TTC549 (cell line): ENCODE measurements around the gene OAT.
A peak's percentile ranks its signal among the peaks of the same experiment; 100 is the strongest.

Experiments
- FAIRE-seq: peaks from 2 replicates; lab custom pipeline; 2012; peaks lifted over from hg19 to GRCh38; lab: Jason Lieb, UNC

OAT gene

DNA sequence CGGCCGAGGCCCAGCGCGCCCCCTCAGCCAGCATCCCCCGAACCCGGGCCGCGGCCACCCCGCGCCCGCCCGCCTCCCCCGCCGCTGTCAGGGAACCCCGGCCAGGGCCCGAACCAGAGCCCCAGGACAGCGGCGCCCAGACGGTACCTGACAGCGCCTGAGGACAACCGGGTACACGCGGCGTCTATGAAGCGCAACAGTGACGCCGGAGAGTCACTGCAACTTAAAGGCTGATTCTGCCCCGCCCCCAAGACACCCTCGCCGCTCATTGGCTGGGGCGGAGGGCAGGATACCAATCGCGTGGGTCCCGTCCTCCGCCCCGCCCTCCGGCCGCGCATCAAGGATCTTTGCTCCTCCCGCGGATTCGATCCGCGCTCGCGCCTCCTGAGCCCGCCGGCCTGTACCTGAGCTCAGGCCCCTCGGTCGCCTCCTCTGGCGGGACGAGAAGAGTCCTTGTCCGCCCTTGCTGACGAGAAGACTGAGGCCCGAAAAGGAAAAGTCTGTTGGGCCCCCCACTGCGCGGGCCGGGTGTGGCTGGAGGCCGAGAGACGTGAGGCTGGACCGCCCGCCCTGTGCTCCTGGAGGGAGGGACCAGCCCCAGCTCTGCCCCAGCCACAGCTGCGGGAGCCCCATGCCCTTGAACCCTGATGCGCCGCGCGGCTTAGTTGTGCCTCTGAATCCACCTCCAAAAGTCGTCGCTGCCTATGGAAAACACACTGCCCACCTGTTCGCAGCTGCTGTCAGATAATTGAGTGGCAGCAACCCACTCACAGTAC, at the start of gene OAT:
Gene OAT, minus strand, starts transcription at position 198 of the 776 bp plus-strand sequence. CDS start 6,752 bp downstream, outside the sequence.
- FAIRE-seq: peak; percentile 49

DNA sequence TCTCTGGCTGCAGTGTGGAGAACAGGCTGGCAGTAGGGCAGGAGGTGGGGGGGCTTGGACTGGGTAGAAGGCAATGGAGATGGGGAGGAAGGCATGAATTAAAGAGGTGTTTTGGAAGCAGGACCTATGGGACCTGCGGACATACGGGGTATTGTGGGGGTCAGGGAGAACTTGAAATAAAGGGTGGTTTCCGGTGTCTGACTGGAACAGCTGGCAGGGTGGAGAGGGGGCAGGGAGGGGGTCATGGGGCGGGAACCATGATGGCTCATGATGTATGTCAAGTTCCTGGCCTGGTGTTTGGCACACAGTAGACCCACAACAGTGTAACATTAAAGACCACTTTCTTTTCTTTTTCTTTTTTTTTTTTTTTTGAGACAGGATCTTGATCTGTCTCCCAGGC, 48.4 kb upstream of the OAT start:
- no peak for FAIRE-seq

DNA sequence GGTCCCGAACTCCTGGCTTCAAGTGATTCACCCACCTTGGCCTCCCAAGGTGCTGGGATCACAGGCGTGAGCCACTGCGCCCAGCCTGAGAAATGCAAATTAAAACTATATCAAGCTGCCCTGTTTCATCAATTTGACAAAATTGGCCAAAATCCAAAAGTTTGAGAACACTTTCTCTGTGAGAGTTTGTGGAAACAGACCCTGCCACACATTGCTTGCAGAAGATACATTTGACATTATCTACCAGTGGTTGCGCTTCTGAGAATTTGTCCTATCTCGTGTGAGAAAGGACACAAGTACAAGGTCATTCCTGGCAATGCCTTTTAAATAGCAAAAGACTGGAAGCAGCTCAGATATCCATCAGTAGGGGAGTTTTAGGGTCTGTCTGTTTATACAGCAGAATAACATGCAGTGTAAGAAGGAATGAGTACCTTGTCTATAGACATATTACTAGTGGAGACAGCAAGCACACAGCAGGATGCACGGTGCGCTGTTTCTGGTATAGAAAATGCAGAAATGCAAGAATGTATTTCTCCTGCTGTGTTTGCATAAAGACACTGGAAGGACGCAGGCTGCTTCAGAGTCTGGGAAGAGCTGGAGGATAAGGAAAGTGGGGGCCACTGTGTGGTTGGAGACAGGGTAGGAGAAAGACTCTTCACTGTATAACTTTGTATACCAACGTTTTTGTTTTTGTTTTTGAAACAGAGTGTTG, 47.2 kb upstream of the OAT start:
- FAIRE-seq: no peak

DNA sequence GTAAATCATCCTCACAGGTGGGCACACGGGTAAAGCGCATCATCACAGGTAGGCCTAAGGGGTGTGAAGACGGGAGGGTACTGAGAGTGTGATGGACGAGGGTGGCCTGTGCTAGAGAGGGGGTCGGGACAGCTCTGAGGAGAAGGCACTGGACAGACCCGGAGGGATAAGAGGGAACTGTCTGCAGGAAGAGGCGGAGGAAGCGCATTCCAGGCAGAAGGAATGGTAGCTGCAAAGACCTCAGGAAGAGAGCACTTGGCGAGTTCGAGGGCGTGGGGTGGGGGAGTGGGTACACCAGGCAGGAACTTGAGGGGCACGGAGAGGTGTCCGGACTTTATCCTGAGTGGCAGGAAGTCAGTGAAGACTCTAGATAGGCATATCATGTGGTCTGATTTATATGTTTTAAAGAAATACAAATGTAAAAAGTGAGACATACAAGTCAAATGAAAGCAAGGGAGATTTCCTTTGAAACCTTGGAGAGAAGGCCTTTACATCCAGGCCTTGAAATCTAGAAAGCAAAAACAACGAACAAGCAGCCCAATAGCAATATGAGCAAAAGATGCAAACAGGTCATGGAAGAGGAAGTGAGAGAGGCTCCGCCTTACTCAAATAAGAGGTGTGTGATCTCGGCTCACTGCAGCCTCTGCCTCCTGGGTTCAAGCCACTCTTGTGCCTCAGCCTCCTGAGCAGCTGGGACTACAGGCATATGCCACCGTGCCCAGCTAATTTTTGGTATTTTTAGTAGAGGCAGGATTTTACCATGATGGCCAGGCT, 46.5 kb upstream of the OAT start:
- FAIRE-seq: no peak

DNA sequence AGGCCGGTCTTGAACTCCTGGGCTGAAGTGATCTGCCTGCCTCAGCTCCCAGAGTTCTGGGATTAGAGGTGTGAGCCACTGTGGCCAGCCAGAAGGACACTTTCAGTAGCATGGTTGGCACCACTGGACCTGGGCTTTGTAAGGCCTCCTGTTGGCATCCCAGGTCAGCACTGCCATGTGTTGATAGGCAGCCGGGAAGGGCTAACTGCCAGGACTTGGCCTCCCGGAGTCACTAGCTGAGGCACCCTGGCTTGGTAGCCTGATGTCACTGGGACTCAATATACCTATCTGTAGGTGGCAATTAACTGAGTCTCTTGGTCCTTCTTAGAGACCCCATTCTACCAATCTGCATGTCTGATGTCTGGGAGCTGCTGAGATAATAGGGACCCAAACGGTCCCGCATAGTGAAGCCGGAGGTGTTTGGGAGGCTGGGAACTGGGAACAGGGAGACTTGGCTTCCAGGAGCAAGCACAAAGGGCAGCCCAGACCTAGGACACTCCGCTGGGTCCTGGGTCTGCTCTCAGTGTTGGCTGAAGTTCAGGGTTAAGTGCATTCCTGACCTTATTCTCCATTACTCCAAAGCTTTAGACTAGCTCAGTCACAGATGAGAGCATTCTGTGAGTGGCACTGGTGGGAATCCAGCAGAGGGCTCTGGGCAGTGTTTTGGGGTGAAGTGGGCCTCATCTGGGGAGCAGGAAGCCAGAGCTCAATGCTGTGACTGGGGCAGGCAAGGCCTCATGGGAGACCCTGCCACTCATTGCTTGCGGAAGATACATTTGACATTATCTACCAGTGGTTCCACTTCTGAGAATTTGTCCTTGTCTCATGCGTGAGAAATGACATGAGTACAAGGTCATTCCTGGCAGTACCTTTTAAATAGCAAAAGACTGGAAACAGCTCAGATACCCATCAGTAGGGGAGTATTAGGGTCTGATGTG, 45.6 kb upstream of the OAT start:
- no peak for FAIRE-seq

DNA sequence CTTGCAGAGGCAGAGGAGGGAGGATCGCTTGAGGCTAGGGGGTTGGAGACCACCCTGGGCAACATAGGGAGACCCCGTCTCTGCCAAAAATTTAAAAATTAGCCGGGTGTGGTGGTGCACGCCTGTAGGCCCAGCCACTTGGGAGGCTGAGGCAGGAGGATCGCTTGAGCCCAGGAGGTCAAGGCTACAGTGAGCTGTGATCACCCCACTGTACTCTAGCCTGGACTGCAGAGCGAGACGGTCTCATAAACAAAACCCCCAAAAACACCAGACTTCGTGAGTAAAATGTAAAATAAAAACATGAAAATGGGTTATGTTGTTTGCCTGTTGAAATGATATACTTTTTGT, 43.6 kb upstream of the OAT start:
- no peak for FAIRE-seq

DNA sequence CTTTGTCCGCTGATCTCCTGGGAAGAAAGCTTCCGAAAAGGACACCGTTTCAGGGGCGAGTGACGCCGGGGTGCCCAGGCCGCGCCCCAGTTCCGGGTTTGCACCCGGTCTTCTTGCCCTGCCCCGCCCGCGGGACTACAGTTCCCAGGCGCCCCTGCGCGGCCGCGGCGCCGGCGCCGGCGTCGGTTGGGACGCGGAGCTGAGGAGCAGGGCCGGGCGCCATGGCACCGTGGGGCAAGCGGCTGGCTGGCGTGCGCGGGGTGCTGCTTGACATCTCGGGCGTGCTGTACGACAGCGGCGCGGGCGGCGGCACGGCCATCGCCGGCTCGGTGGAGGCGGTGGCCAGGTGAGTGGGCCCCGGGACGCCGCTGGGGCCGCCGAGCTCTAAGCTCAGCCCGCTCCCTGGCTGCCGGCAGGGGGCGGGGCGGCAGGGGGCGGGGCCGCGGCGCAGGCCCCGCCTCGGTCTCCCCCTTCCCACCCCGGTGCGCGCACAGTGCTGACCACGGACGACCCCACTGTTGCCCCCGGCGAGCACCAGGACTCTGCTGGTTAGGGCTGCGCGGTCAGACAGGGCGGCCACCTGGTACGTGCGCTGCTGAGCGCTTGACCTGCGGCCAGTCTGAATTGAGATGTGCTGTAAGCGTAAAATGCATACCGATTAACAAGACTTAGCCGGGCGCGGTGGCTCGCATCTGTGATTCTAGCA, 43.1 kb upstream of the OAT start, which contains the start of gene LHPP:
Gene LHPP, plus strand, starts transcription at position 182 of the 706 bp plus-strand sequence. Its CDS starts 40 bp downstream, at position 222.
- FAIRE-seq: no peak

DNA sequence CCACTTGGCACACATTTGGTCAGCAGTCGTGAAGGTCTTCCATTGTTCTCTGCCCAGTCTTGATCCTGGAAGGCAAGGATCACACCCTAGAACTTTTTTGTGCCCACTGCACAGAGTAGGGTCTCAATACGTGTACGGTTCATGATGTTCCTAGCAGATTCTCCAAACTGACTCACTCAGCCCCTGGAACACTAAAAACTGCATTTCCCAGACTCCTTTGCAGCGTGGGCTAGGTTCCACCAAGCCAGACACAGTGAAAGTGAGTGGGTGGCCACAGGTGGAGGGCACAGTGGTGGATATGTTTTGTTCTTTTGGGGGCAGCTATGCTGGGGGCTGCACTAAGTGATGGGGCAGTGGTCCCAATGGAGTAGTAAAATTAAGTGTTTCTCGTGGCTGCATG, 41.4 kb upstream of the OAT start:
- FAIRE-seq: no peak

DNA sequence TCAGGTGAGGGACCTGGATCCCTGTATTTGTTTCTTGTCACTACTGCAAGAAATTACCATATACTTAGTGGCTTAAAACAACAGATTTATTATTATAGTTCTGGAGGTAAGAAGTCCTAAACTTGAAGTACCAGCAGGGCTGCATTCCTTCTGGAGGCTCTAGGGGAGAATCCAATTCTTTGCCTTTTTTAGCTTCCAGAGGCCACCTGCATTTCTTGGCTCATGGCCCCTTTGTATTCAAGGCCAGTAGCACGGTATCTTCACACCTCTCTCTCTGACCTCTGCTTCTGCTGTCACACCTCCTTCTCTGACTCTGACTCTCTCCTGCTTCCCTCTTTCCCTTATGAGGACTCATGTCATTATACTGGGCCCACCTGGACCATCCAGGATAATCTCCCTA, 40.7 kb upstream of the OAT start:
- no peak for FAIRE-seq

DNA sequence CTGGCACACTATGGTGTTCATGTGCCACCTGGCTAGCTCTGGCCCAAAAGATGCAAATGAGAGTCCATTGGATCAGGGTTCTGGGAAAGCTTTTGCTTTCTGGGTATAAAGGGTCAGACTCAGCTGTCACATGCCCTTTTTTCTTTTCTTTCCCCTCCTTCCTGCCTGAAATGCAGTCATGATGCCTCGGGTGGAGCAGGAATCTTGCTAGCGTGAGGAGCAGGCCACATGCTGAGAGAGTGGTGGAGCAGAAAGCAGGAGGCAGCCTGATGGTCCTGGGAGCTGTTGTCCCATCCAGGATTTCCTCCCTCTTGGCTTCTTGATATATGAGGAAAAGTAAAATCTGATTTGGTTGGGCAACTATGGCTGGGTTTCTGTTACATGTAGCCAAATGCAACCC, 40.2 kb upstream of the OAT start:
- no peak for FAIRE-seq

DNA sequence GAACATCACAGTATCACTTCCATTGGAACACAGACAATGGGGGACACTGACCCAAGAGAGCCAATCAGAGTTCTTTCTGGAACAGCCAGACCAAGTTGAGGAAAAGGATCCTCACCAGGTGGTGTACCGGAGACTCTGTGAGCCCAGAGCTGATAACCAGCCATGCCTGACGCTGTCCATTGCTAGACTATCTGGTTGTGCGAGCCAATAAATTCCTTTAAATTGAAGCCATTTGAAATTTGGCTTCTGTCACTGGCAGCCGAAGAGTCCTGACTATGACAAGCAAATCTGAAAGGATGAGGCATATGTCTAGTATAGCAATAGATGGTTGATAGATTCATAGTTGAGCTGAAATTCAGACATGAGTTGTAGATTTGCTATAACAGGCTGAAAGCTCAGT, 39.8 kb upstream of the OAT start:
- FAIRE-seq: no peak

DNA sequence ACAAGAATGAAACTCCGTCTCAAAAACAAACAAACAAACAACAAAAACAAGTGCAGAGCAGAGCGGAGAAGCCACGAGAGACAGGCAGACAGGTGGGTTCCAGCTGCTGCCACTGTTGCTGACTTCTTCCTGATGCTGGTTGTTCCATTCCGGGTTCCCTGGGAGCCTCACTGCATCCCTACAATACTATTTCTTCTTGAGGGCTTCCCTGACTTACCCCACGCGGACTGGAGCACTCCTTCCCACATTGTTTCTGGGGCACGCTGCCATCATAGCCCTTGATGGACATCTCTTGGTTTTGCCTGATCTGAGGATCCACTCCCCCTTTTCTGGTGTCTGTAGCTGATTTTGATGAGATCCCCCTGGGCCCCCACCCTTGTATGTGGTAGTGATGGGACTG, 36.7 kb upstream of the OAT start:
- FAIRE-seq: no peak

DNA sequence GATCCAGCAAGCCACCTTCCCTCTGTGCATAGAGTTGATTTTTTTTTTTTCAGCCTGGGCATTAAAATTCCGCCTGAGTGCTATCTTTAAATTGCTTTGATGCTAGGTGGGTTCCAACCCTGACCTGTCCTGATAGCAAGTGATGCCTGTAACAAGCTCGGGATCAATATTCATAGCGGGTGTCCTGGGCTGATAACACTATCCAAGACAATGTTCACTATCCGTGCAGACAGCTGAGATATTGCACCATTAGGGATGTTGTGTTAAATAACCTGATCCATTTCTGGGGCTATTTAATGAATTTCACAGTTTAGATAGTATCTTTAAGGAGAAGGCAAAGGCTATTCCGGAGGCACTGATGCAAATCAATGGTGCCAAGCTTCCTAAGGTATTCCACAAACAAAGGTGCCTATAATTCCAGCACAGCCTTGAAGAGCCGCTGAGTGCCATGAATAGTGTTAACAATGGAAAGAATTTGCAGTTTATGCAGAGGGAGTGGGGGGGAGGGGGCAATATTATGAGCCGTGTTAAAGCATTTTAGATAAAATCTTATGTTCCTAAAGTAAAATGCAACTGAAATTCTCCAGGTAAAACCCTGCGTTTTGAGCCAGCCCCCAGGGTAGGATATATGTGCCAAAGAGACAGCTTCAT, 35.4 kb upstream of the OAT start:
- no peak for FAIRE-seq

DNA sequence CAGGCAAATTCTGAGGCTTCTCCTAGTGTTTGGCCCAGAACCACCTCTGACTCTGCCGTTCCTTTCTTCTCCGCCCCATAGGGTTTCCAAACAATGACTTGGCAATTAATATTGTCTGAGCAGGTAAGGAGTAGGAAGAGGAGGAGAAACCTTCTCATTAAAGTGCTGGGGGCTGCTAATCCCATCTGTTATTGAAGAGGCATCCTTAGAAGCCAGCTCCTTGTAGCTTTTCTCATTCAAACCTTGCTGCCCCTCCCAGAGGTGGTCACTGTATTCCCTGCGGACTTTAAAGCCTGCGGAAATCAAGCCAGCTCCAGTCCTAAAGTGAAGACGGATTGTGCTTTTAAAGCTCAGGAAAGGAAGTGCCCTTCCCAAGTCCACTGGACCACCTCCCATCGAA, 32.6 kb upstream of the OAT start:
- no peak for FAIRE-seq

DNA sequence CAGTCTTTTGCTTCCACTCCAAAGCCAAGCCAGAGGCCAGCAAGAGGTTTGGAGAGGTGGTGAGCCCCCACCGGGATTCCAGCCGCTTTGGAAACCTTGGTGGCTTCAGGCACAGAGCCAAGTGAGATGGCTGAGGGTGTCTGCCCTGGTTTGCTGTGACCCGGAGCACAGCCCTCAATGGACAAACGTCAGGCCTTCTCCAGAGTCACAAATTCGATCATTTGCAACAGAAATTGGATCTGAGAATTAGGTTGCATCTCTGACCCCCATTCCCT, 32.0 kb upstream of the OAT start:
- FAIRE-seq: no peak

DNA sequence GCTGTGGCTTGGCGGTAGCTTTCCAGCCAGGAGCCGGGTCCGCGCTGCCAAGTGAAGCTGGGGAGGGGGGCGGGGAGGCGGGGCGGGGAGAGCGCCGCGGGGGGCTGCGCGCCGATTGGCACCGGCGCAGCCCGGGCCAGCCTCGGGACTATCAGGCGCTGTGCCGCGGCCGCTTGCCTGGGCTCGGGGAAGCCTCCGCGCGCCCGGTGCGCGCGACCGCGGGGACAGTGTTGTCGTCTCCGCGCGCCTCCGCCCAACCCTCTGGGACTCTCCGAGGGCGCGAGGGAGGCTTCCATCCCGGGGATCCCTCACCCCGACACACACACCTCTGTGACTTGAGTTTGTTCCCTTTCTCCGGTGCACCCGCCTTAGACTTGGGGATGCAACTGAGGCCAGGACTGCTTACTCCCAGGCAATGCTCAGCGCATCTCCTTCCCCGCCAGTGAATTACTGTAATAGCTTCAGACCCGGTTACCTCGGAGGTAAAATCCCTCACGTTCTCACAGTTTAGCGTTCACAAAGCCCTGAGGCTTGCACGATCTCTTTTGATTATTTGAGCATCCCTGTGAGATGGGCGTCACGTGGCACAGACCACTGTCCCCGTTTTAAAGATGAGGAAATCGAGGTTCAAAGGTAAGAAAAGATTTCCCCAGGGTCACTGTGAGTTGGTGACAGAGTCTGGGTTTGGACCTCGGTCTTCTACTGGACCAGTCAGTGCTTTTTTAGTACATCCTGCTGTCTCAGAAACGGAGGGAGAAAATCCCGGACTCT, 31.5 kb upstream of the OAT start, which contains the start of gene NKX1-2:
Gene NKX1-2, minus strand, starts transcription at position 24 of the 771 bp plus-strand sequence. CDS start 92 bp downstream, outside the sequence.
- no peak for FAIRE-seq

DNA sequence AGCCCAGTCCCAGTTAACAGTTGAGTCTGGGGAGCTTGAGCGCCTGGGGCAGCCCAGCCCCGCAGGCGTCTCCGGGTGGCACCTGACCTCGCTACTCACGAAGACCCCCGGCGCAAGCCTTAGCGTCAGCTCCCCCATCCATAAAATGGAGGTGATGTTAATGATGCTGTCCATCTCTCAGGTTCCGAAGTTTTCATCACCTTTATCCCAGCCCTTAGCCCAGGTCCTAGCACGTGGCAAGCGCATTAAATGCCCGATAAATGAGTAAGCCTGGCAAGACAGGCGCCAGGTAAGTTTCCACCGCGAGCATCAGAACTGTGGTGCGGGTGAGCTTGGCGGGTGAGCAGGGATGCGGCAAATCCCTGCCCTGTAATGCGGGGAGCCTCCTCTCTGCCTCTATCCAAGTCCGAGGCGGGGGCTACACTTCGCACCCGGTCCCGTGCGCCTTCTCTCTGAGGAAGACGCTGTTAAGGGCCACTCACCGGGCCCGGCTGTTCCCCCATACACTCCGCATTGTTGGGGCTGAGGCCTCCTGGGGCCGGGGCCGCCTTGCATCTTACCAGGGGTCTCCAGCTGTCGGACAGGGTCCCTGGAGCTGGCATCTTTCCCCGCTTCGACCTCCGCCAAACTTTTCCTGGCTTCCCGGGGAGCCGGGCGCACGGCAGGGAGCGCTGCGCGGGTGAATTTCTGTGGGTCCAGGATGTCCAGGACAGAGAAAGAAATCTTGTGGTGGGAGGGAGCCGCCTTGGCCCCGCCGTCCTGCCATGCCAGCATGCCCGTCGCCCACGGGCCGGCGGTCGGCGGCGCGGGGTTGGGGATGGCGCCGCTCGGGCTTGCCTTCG, 30.7 kb upstream of the OAT start:
- FAIRE-seq: no peak

DNA sequence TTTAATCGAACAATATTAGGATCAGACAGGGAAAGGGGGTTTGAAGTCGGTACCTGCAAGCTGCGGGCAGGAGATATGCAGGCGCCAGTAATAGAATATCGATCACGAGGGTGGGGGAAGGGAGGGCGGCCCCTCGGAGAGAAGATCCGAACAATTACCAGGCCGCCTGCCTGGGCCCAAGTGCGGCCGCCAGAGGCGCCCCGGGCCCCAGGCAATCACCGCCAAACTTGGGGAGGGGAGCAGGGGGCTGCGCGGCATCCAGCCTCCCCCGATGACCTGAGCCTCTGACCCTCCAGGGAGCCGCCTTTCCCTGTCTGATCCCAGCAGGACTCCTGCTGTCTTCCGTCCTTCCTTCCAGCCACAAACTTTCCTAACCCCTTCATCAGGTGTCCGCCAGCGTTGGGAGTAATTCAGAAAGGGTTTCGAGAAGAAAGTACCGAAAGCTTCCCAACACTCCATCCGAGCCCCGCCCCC, 30.0 kb upstream of the OAT start:
- no peak for FAIRE-seq
